ENCODE measurements around the gene MDFIC. TPM values are rescaled to one million over a fixed set of nuclear protein-coding genes. Genes with fewer than 3 reads are reported as not detected.

MDFIC gene, protein sequence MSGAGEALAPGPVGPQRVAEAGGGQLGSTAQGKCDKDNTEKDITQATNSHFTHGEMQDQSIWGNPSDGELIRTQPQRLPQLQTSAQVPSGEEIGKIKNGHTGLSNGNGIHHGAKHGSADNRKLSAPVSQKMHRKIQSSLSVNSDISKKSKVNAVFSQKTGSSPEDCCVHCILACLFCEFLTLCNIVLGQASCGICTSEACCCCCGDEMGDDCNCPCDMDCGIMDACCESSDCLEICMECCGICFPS
- 22.5 and 34.2 TPM in 2 replicates for total RNA-seq (ENCODE audit: low replicate concordance)

DNA sequence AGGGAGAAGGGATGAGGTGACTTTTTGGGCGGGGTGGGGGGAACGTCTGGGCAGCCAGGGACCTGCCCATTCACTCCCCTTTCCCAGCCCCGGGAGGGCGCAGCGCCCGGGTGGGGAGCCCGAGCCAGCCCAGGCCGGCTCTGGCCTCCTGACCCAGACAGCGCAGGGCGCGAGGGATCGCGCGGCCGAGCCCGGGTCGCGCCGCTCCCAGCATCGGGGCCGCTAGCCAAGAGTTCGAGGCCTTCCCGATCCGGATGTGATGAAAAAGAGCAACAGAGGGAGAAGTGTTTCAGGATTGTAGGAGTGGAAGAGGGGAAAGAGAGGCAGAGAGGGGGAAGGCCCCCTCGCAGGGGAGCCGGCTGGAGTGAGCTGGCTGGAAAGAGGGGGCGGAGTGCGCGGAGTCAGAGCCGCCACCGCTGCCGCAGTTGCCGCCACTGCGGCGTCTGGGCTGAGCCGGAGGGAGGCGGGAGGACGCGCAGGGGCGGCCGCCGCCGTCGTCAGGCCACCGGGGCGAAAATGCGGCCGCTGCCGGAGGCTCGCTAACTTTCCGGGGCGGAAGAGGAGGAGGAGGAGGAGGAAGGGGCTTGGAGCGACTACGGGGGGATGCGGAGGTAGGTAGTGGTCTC lies at the start of gene MDFIC:
Gene MDFIC (plus strand): TSS at position 69 of the 626 bp plus-strand sequence. CDS start 940 bp downstream, outside the sequence.

Measured in smooth muscle cell of the coronary artery (primary cell).